HepG2 (cell line): ENCODE results near the gene TNFAIP8L1. TPM values are rescaled to one million over a fixed set of nuclear protein-coding genes. Genes with fewer than 3 reads are reported as not detected.

Source experiments
- ATF1 ChIP-seq: IDR thresholded peaks from 2 replicates; pipeline ENCODE4 v1.6.1; 2016; ENCODE audit warnings: mild to moderate bottlenecking, control low read depth
- E2F5 ChIP-seq: sonication (generic); formaldehyde crosslinking; conservative IDR thresholded peaks from 2 replicates; pipeline ENCODE4 v1.4.0; 2020; ENCODE audit warnings: missing genetic modification reagents
- EZH2 ChIP-seq: conservative IDR thresholded peaks from 2 replicates; pipeline ENCODE4 v1.6.1; 2012; ENCODE audit warnings: mild to moderate bottlenecking, low read depth, low read length, moderate library complexity
- GATA4 ChIP-seq: sonication (generic); IDR thresholded peaks from 2 replicates; pipeline ENCODE4 v1.6.1; 2016; ENCODE audit warnings: antibody characterized with exemption, low read depth, borderline replicate concordance
- HDAC2 ChIP-seq: sonication (generic); formaldehyde crosslinking; IDR thresholded peaks from 2 replicates; pipeline ENCODE4 v1.4.0; 2020; ENCODE audit warnings: missing genetic modification reagents
- HNRNPL ChIP-seq: fragments of 200-400 bp; formaldehyde crosslinking; IDR thresholded peaks from 2 replicates; pipeline ENCODE4 v1.6.1; 2017; ENCODE audit warnings: mild to moderate bottlenecking, low read depth, low read length
- KDM4B ChIP-seq: sonication (generic); formaldehyde crosslinking; IDR thresholded peaks from 2 replicates; pipeline ENCODE4 v1.4.0; 2020; ENCODE audit warnings: missing genetic modification reagents
- KLF6 ChIP-seq: IDR thresholded peaks from 2 replicates; pipeline ENCODE4 v1.8.0; 2016; ENCODE audit warnings: missing biosample characterization, missing genetic modification reagents
- MZF1 ChIP-seq: sonication (generic); formaldehyde crosslinking; IDR thresholded peaks from 2 replicates; pipeline ENCODE4 v1.8.1; 2023; ENCODE audit warnings: mild to moderate bottlenecking, missing genetic modification reagents, borderline replicate concordance
- PAXIP1 ChIP-seq: sonication (generic); formaldehyde crosslinking; conservative IDR thresholded peaks from 2 replicates; pipeline ENCODE4 v1.4.0; 2020; ENCODE audit warnings: mild to moderate bottlenecking, missing genetic modification reagents, moderate library complexity
- PHF21A ChIP-seq: sonication (generic); formaldehyde crosslinking; IDR thresholded peaks from 2 replicates; pipeline ENCODE4 v1.5.0; 2020; ENCODE audit warnings: mild to moderate bottlenecking, missing genetic modification reagents
- RARA ChIP-seq: IDR thresholded peaks from 2 replicates; pipeline ENCODE4 v1.6.1; 2016; ENCODE audit warnings: missing genetic modification reagents, missing compliant biosample characterization
- REPIN1 ChIP-seq: sonication (generic); formaldehyde crosslinking; IDR thresholded peaks from 2 replicates; pipeline ENCODE4 v1.8.0; 2022; ENCODE audit warnings: missing genetic modification reagents, low read depth, mild to moderate bottlenecking, borderline replicate concordance
- ZNF101 ChIP-seq: sonication (generic); formaldehyde crosslinking; IDR thresholded peaks from 2 replicates; pipeline ENCODE4 v1.4.0; 2020; ENCODE audit warnings: mild to moderate bottlenecking, low read depth, missing genetic modification reagents, borderline replicate concordance
- ZNF12 ChIP-seq: sonication (generic); formaldehyde crosslinking; IDR thresholded peaks from 2 replicates; pipeline ENCODE4 v1.5.0; 2020; ENCODE audit warnings: missing genetic modification reagents
- ZNF256 ChIP-seq: sonication (generic); formaldehyde crosslinking; conservative IDR thresholded peaks from 2 replicates; pipeline ENCODE4 v1.4.0; 2020; ENCODE audit warnings: missing genetic modification reagents
- ZNF776 ChIP-seq: sonication (generic); formaldehyde crosslinking; IDR thresholded peaks from 2 replicates; pipeline ENCODE4 v1.4.0; 2020; ENCODE audit warnings: mild to moderate bottlenecking, missing genetic modification reagents
- ZSCAN20 ChIP-seq: sonication (generic); formaldehyde crosslinking; IDR thresholded peaks from 2 replicates; pipeline ENCODE4 v1.4.0; 2020; ENCODE audit warnings: missing genetic modification reagents, mild to moderate bottlenecking, borderline replicate concordance
- polyA plus RNA-seq, 8 experiments: library from polyadenylated mRNA; depleted of rRNA in 3 of 8; stranded (reverse) in 7 of 8; unstranded in 1 of 8; fragments of >200 nt; fragmentation: Illumina TruSeq in 4 of 8; extraction: Trizol in 4 of 8; gene quantifications; 2 replicates each; pipeline versions ENCODE4 v1.2.1 to v1.2.3, GENCODE V29; 2011 to 2016; ENCODE audit warnings: low read depth in 4 of 8, missing spikeins in 1 of 8, mixed read lengths in 1 of 8; ENCODE audit not compliant: insufficient read depth in 1 of 8
- total RNA-seq, 5 experiments: library from RNA; depleted of rRNA; stranded (reverse); fragments of >200 nt; fragmentation: Illumina TruSeq; extraction: Trizol; gene quantifications; 2 replicates each; pipeline ENCODE4 v1.2.3, GENCODE V29; 2016; ENCODE audit warnings: low read depth in 1 of 5
- TF ChIP-seq, protein P1 (sequence below): sonication (generic); formaldehyde crosslinking; IDR thresholded peaks from 2 replicates; pipeline ENCODE4 v1.4.0; 2020; ENCODE audit warnings: missing genetic modification reagents
- TF ChIP-seq, protein P2 (sequence below): sonication (generic); formaldehyde crosslinking; IDR thresholded peaks from 2 replicates; pipeline ENCODE4 v1.5.0; 2020; ENCODE audit warnings: mild to moderate bottlenecking, missing genetic modification reagents
- TF ChIP-seq, protein P3 (sequence below): IDR thresholded peaks from 2 replicates; pipeline ENCODE4 v1.6.1; 2016
- TF ChIP-seq, protein P4 (sequence below): sonication (generic); formaldehyde crosslinking; IDR thresholded peaks from 2 replicates; pipeline ENCODE4 v1.4.0; 2020; ENCODE audit warnings: mild to moderate bottlenecking, missing genetic modification reagents

The TNFAIP8L1 gene
- total and polyA plus RNA-seq, 2 of the 13 experiments (the other 11 are each of a cell fraction or from before 2014, with no cell fraction given), result 13.4 to 21.4 TPM

GRCh38 chr19:4640247-4641000 is 1.1 kb downstream of the TNFAIP8L1 start (continued):
- TF ChIP-seq PAXIP1 (CRISPR knock-in tag) (no peak; the same call in 1 of the 2 replicates), EZH2 (no peak), MZF1 (CRISPR knock-in tag) (no peak), REPIN1 (CRISPR knock-in tag) (0 out of 2 replicates have a peak, but pooled peaks have one; percentile 52), HNRNPL (0 out of 2 replicates have a peak, but pooled peaks have one; percentile 26), PHF21A (CRISPR knock-in tag) (no peak), ATF1 (CRISPR knock-in tag) (no peak), ZNF12 (CRISPR knock-in tag) (no peak), RARA (no peak), ZNF776 (CRISPR knock-in tag) (0 out of 2 replicates have a peak, but pooled peaks have one; percentile 20), E2F5 (peak; percentile 66; the same call in 1 of the 2 replicates), KLF6 (CRISPR knock-in tag) (no peak), HDAC2 (CRISPR knock-in tag) (no peak), ZNF101 (no peak), ZSCAN20 (CRISPR knock-in tag) (no peak), KDM4B (CRISPR knock-in tag) (no peak), GATA4 (no peak), ZNF256 (CRISPR knock-in tag) (no peak)
- TF ChIP-seq, protein P1, sequence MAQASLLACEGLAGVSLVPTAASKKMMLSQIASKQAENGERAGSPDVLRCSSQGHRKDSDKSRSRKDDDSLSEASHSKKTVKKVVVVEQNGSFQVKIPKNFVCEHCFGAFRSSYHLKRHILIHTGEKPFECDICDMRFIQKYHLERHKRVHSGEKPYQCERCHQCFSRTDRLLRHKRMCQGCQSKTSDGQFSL (CRISPR knock-in tag), result no peak
- TF ChIP-seq, protein P2, sequence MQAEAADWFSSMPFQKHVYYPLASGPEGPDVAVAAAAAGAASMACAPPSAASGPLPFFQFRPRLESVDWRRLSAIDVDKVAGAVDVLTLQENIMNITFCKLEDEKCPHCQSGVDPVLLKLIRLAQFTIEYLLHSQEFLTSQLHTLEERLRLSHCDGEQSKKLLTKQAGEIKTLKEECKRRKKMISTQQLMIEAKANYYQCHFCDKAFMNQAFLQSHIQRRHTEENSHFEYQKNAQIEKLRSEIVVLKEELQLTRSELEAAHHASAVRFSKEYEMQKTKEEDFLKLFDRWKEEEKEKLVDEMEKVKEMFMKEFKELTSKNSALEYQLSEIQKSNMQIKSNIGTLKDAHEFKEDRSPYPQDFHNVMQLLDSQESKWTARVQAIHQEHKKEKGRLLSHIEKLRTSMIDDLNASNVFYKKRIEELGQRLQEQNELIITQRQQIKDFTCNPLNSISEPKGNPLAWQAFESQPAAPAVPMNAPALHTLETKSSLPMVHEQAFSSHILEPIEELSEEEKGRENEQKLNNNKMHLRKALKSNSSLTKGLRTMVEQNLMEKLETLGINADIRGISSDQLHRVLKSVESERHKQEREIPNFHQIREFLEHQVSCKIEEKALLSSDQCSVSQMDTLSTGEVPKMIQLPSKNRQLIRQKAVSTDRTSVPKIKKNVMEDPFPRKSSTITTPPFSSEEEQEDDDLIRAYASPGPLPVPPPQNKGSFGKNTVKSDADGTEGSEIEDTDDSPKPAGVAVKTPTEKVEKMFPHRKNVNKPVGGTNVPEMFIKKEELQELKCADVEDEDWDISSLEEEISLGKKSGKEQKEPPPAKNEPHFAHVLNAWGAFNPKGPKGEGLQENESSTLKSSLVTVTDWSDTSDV (CRISPR knock-in tag), result 0 out of 2 replicates have a peak, but pooled peaks have one; percentile 14
- TF ChIP-seq, protein P3, sequence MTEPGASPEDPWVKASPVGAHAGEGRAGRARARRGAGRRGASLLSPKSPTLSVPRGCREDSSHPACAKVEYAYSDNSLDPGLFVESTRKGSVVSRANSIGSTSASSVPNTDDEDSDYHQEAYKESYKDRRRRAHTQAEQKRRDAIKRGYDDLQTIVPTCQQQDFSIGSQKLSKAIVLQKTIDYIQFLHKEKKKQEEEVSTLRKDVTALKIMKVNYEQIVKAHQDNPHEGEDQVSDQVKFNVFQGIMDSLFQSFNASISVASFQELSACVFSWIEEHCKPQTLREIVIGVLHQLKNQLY (CRISPR knock-in tag), result no peak
- TF ChIP-seq, protein P4, sequence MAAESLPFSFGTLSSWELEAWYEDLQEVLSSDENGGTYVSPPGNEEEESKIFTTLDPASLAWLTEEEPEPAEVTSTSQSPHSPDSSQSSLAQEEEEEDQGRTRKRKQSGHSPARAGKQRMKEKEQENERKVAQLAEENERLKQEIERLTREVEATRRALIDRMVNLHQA (CRISPR knock-in tag), result no peak
